Kidney (tissue), 14 donors: ENCODE measurements around the gene NELFB. TPM values are rescaled to one million over a fixed set of nuclear protein-coding genes. Genes with fewer than 3 reads are reported as not detected.
A peak's percentile ranks its signal among the peaks of the same experiment; 100 is the strongest.
"Not testable (repeated sequence)": the region's sequence is repeated elsewhere in the genome, so short reads cannot be mapped to it uniquely, and the experiment has no call there.

Experiments
- DNase-seq, 5 donors: peaks; one replicate each; pipeline ENCODE4 v3.0.0-alpha.2; 2013 to 2020
- FAIRE-seq: peaks from 2 replicates; lab custom pipeline; 2012; peaks lifted over from hg19 to GRCh38; lab: Jason Lieb, UNC
- H3K27ac ChIP-seq, 2 donors: one replicate each; pipeline ENCODE4 v1.7.0; 2013; ENCODE audit warnings: low read depth in 2 of 2, low read length in 2 of 2, inconsistent platforms in 1 of 2
- H3K27me3 ChIP-seq: one replicate; pipeline ENCODE4 v1.7.1; 2013; ENCODE audit warnings: low read length, inconsistent platforms; ENCODE audit not compliant: control insufficient read depth, insufficient read depth
- H3K36me3 ChIP-seq, 3 donors: one replicate each; pipeline versions ENCODE4 v1.7.0 to v1.7.1; 2013; ENCODE audit warnings: low read length in 3 of 3, control low read depth in 1 of 3, inconsistent platforms in 1 of 3; ENCODE audit not compliant: insufficient read depth in 3 of 3, control insufficient read depth in 2 of 3
- H3K4me1 ChIP-seq, 3 donors: one replicate each; pipeline versions ENCODE4 v1.7.0 to v1.7.1; 2013; ENCODE audit warnings: low read length in 3 of 3, inconsistent platforms in 1 of 3, low read depth in 1 of 3; ENCODE audit not compliant: control insufficient read depth in 2 of 3, insufficient read depth in 2 of 3
- H3K4me3 ChIP-seq, 3 donors: one replicate each; pipeline versions ENCODE4 v1.7.0 to v1.8.1; 2013; ENCODE audit warnings: low read length in 3 of 3, control low read depth in 1 of 3, inconsistent platforms in 1 of 3
- H3K9ac ChIP-seq, 3 donors: one replicate each; pipeline versions ENCODE4 v1.7.0 to v1.7.1; 2013; ENCODE audit warnings: low read length in 3 of 3, control low read depth in 1 of 3, inconsistent platforms in 1 of 3
- H3K9me3 ChIP-seq, 3 donors: one replicate each; pipeline versions ENCODE4 v1.7.0 to v1.7.1; 2013; ENCODE audit warnings: low read length in 3 of 3, control low read depth in 1 of 3, inconsistent platforms in 1 of 3; ENCODE audit not compliant: control insufficient read depth in 2 of 3, insufficient read depth in 1 of 3
- CTCF ChIP-seq: IDR thresholded peaks from 3 replicates; pipeline ENCODE4 v1.5.1; 2012; ENCODE audit warnings: mild to moderate bottlenecking, moderate library complexity, borderline replicate concordance; ENCODE audit not compliant: insufficient read depth; ENCODE audit errors: extremely low read depth
- intact Hi-C: fragments of 100-400 bp; cut with DNase I; formaldehyde crosslinking; loops from one replicate; pipeline ENCODE4 v1.11.1; 2022
- polyA plus RNA-seq: library from polyadenylated mRNA; stranded (reverse); fragments of 350-450 nt; fragmentation: Illumina TruSeq; extraction: RNeasy Lipid Tissue Mini Kit (QIAGEN cat#74804); gene quantifications from one replicate; pipeline ENCODE4 v1.2.3, GENCODE V29; 2014; ENCODE audit warnings: low read depth, low replicate concordance; ENCODE audit not compliant: insufficient read depth
- total RNA-seq: library from RNA; stranded (reverse); fragmentation: NEBNext Ultra II Directional; extraction: Animal tissue kit (Norgen Biotek cat#: 25700); gene quantifications from one replicate; pipeline ENCODE4 v1.2.1, GENCODE V29; 2021
- donor health status: control.
- donor health status: control.
- donor health status: control.
- donor health status: control.
- donor health status: control.
- donor health status: DM: yes; HTN: yes; CAD: no.
- donor health status: Normal renal cell carcinoma (clear cell type).

Gene NELFB
- total and polyA plus RNA-seq, 2 donors from 2014 or later = 43.8 to 57.3 TPM

GRCh38 chr9:137242269-137243203 lies 12.6 kb upstream of the NELFB start:
- Histone ChIP-seq H3K4me1 (peaks cover 0 to 16% (median 11%) of the 10 kb centered on the region in 3 donors), H3K36me3 (peaks cover 2 to 13% (median 6%) of the 10 kb centered on the region in 3 donors), H3K27ac (peak overlapping the region; percentile 78 to 83), H3K9me3 (no peaks in the 10 kb centered on the region), H3K9ac (peak overlapping the region in 2 of 3 donors; percentile 71 to 77), H3K4me3 (peak overlapping the region; percentile 32 to 76 (median 70)), H3K27me3 (no peaks in the 10 kb centered on the region)
- TF ChIP-seq CTCF = no peak
- intact Hi-C loops = no loop called here
- no peak for DNase-seq
- FAIRE-seq = no peak

GRCh38 chr9:137243266-137243625 lies 11.9 kb upstream of the NELFB start:
- peaks cover 0 to 15% (median 11%) of the 10 kb centered on the region in 3 donors for H3K4me1 ChIP-seq
- H3K9ac ChIP-seq = peak overlapping the region in 1 of 3 donors; percentile 3
- H3K36me3 ChIP-seq = peaks cover 2 to 13% (median 6%) of the 10 kb centered on the region in 3 donors
- intact Hi-C loops, DNase-seq, H3K27me3 ChIP-seq, H3K9me3 ChIP-seq, FAIRE-seq, H3K27ac ChIP-seq: not testable (repeated sequence)
- peak overlapping the region in 1 of 3 donors; percentile 76 for H3K4me3 ChIP-seq

- no peak overlapping the region for H3K27ac ChIP-seq
- FAIRE-seq = no peak
- no peak for TF ChIP-seq CTCF
- H3K4me3 ChIP-seq = no peak overlapping the region
- peak overlapping the region in 1 of 3 donors; percentile 3 for H3K9ac ChIP-seq
- peaks cover 2 to 13% (median 6%) of the 10 kb centered on the region in 3 donors for H3K36me3 ChIP-seq
- intact Hi-C loops = no loop called here
- no peak for DNase-seq
- H3K27me3 ChIP-seq = no peaks in the 10 kb centered on the region
- peaks cover 0 to 15% (median 11%) of the 10 kb centered on the region in 3 donors for H3K4me1 ChIP-seq
- no peaks in the 10 kb centered on the region for H3K9me3 ChIP-seq
These were observed 11.3 kb upstream of the NELFB start for GRCh38 chr9:137243626-137244485.
